VCaP (cell line): Measurements from ENCODE around the gene EFNA5.

Source experiments
- H3K27ac ChIP-seq: fragments of 450-650 bp; 2 replicates; pipeline ENCODE4 v1.5.1; 2017
- TF ChIP-seq, protein P1 (sequence below): fragments of 450-650 bp; conservative IDR thresholded peaks from 2 replicates; pipeline ENCODE4 v1.5.1; 2017; ENCODE audit warnings: mild to moderate bottlenecking, moderate library complexity

EFNA5 gene

DNA sequence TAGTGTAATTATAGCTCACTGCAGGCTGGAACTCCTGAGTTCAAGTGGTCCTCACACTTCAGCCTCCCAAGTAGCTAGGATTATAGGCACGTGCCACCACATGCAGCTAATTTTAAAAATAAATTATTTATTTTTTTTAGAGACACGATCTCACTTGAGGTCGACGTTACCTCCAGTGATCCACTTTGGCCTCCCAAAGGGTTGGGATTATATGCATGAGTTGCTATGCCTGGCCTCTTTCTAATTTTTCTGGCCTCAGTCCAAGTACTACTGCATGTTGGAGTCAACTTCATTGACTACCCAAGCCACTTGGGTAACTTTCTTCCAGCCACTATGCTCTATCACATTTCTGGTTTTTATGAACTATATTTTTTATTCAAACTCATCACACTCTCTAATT, 148.3 kb downstream of the EFNA5 start:
- no peak overlapping the region for H3K27ac ChIP-seq
- TF ChIP-seq, protein P1, sequence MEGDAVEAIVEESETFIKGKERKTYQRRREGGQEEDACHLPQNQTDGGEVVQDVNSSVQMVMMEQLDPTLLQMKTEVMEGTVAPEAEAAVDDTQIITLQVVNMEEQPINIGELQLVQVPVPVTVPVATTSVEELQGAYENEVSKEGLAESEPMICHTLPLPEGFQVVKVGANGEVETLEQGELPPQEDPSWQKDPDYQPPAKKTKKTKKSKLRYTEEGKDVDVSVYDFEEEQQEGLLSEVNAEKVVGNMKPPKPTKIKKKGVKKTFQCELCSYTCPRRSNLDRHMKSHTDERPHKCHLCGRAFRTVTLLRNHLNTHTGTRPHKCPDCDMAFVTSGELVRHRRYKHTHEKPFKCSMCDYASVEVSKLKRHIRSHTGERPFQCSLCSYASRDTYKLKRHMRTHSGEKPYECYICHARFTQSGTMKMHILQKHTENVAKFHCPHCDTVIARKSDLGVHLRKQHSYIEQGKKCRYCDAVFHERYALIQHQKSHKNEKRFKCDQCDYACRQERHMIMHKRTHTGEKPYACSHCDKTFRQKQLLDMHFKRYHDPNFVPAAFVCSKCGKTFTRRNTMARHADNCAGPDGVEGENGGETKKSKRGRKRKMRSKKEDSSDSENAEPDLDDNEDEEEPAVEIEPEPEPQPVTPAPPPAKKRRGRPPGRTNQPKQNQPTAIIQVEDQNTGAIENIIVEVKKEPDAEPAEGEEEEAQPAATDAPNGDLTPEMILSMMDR = no peak

DNA sequence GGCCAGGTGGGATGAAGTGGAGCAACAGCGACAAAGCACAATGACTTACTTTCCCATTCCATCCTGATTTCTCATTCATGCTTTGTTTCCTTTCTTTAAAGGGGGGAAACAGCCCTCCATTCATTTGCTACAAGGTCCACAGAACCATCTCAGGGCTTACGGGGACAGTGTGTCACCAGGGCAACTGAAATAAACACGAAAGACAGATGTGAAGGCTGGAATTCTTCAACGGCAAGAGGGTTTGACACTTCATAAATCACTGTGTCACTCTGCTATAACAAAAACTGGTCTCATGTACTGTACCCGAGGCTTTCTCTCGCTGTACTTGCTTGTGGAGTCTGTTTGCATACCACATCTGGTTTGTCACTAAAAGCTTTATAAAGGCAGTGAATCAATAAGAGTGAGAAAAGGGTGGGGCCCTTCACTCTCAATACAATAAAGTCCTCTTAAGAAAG, 150.8 kb downstream of the EFNA5 start:
- H3K27ac ChIP-seq = no peak overlapping the region

DNA sequence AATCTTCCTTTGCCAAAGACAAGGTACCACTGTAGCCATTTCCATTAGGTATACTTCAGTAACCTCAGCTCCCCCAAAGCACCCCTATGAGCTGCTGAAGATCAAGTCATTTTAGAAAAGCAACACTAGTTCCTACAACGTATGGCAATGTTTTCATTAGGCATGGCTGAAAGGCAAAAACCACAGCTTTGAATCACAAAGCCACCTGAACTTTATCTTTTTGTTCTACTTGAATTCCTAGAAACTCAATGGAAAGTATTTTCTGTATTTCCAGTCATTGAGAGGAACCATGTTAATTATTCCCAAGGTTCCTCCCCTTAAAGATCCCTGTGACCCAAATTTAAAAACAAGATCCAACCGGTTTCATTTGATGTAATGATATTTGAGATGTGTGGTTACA, 152.1 kb downstream of the EFNA5 start:
- TF ChIP-seq, protein P1 = no peak
- H3K27ac ChIP-seq = no peak overlapping the region

More for the DNA sequence above, 150.8 kb downstream of the EFNA5 start:
- TF ChIP-seq, protein P1 = no peak

DNA sequence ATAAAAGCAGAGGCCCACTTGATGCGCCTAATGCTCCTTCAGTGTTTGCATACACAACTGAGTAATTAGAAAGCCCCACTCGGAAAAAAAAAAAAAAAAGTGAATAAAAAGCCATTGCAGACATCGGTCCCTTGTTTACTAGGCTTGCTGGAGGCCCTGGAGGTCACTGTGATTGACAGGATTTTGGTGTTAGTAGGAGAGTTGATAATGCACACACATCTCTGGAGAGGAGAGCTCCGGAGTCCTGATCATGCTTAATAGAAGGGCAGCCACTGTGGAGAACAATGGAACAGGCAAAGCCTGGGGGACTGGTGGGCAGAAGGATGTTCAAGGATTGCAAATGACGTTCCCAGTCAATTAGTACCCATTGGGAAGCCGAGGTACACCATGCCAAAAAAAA, 152.5 kb downstream of the EFNA5 start:
- TF ChIP-seq, protein P1 = no peak
- no peak overlapping the region for H3K27ac ChIP-seq

DNA sequence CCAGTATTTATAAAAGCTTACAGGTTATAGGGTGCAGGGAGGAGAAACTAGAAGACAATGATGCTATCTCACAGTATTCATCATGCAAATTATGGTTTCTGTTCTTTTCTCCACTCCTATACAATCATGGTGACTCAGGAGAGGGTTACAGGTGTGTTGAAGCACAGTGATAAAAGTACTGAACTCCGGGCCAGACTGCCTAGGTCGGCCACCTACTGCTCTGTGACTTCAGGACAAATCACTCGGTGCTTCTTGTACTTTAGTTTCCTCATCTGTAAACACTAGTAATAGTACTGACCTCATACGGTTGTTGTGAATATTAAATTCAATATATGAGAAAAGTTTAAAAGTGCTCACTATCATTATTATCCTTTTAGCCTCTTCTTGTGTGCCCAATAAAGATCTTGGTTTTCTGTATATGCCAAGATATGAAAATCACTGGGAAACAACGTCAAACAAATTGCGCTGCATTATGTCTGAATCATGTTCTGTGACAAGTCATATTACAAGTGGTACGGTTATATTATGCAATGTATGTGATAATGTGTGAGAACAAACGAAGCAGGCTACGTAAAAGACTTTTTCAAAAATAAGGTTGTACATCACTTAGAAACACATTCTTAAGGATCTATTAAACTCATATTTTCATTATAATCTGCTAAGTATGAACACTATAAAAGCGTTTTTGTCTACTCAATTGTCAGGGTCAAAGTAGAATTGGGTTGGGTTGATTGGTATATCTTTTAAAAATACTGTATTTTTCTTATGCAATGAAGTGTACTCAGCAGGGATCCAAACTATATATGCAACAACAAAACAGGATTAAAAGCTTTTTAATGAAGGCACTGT, 153.3 kb downstream of the EFNA5 start:
- TF ChIP-seq, protein P1 = no peak
- no peak overlapping the region for H3K27ac ChIP-seq

DNA sequence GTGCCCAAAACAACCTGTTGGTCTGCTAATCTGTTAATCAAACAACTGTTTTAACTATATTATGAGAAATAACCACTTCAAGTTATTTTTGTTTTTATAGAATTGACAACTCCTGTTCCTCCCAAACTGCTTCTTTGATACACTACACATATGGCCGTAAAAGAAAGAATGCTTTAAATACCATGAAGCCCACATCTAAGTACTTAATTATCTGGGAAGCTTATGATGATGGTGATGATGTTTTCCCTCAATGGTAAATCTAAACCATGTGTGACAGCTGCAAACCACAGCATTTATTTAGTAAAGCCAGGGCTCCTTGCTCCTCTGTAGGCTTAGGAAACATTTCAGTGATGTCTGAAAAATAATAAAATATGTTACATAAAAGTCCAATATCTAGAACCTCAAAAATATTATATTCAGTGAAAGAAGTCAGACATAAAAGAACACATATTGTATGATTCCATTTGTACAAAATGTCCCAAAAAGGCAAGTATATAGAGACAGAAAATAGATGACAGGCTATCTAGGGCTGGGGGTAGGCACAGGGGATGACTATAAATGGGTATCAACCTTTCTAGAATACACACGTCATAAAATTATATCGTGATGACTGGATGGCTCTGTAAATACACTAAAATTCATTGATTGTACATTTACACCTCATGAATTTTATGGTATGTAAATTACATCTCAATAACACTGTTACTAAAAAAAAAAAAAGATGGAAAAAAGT, 154.1 kb downstream of the EFNA5 start:
- TF ChIP-seq, protein P1 = no peak
- H3K27ac ChIP-seq = no peak overlapping the region

DNA sequence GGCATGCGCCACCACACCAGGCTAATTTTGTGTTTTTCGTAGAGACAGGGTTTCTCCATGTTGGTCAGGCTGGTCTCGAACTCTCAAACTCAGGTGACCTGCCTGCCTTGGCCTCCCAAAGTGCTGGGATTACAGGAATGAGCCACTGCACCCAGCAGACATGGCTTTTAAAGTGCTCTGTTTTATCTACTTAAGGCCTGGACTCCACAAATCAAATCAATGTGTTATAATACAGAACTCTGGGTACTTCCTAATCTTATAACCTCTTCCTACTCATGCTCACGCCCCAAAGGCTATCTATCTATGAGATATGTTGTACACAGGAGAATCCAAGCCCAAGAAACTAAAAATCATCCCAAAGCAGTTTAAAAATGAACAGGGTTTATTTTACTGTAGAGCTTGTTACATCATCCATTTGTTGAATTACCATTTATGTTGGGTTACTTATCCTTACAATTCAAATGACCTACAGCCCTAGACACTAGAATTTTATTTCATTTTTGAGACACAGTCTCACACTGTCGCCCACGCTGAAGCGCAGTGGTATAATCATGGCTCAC, 155.1 kb downstream of the EFNA5 start:
- H3K27ac ChIP-seq = no peak overlapping the region
- TF ChIP-seq, protein P1 = no peak
